Adrenal gland (tissue), 12 donors: ENCODE data around the gene TTC9C. TPM values are rescaled to one million over a fixed set of nuclear protein-coding genes. Genes with fewer than 3 reads are reported as not detected.

ENCODE experiments used
- DNase-seq, 7 donors: peaks; one replicate each; pipeline ENCODE4 v3.0.0-alpha.2; 2019 to 2020
- H3K27ac ChIP-seq, 5 donors: fragments of 200-600 bp; sonication (generic) in 4 of 5; 1 replicate in 3 of 5; 2 replicates in 2 of 5; pipeline versions ENCODE4 v1.5.1 to v1.8.0; 2016 to 2020; ENCODE audit warnings: mild to moderate bottlenecking in 1 of 5
- H3K27me3 ChIP-seq: fragments of 200-600 bp; 2 replicates; pipeline ENCODE4 v1.8.0; 2021
- H3K36me3 ChIP-seq, 2 donors: fragments of 200-600 bp; replicated peaks in 1 of 2; 1 replicate in 1 of 2; 2 replicates in 1 of 2; pipeline versions ENCODE4 v1.5.1 to v1.8.0; 2018 to 2022
- H3K4me1 ChIP-seq, 2 donors: fragments of 200-600 bp; replicated peaks in 1 of 2; 1 replicate in 1 of 2; 2 replicates in 1 of 2; pipeline versions ENCODE4 v1.5.1 to v1.8.0; 2018 to 2021
- H3K4me3 ChIP-seq, 4 donors: fragments of 200-600 bp; sonication (generic) in 3 of 4; one replicate each; pipeline ENCODE4 v1.5.1; 2016 to 2018
- H3K9me3 ChIP-seq, 3 donors: fragments of 200-600 bp; sonication (generic) in 1 of 3; replicated peaks in 1 of 3; 1 replicate in 2 of 3; 2 replicates in 1 of 3; pipeline versions ENCODE4 v1.5.1 to v1.8.0; 2016 to 2021
- CTCF ChIP-seq, 6 experiments: fragments of 450-650 bp in 4 of 6; fragments of 200-600 bp in 2 of 6; sonication (generic) in 1 of 6; IDR thresholded peaks; 1 replicate in 5 of 6; 2 replicates in 1 of 6; pipeline versions ENCODE4 v1.5.1 to v1.8.0; 2016 to 2021; ENCODE audit warnings: antibody characterized with exemption in 6 of 6, mild to moderate bottlenecking in 2 of 6, moderate library complexity in 1 of 6
- POLR2A ChIP-seq, 2 donors: fragments of 450-650 bp; IDR thresholded peaks; one replicate each; pipeline ENCODE4 v1.6.1; 2017; ENCODE audit warnings: antibody characterized with exemption in 2 of 2, mild to moderate bottlenecking in 2 of 2, moderate library complexity in 1 of 2
- WGBS, 4 donors: extraction: QIAGEN DNeasy Blood & Tissue Kit in 2 of 4; methylation state at CpG; one replicate each; pipeline versions ENCODE4 v1.1.5 to v1.1.7; 2013 to 2017; 5-methylcytosine and 5-hydroxymethylcytosine counted together
- intact Hi-C, 2 donors: fragments of 100-400 bp; cut with DNase I; formaldehyde crosslinking; loops; one replicate each; pipeline versions ENCODE4 v1.14.1 to v1.15.0; 2022 to 2023
- polyA plus RNA-seq, 3 donors: library from polyadenylated mRNA; stranded (reverse); fragments of 200-250 nt in 2 of 3; fragments of 350-450 nt in 1 of 3; fragmentation: Illumina TruSeq in 1 of 3; extraction: RNeasy Lipid Tissue Mini Kit (QIAGEN cat#74804) in 1 of 3; gene quantifications; one replicate each; pipeline ENCODE4 v1.2.3, GENCODE V29; 2013 to 2014
- total RNA-seq, 9 donors: library from RNA; depleted of rRNA in 4 of 9; stranded (reverse); fragments of >200 nt in 4 of 9; fragments of 120-200 nt in 1 of 9; fragmentation: NEBNext Ultra II Directional in 1 of 9; extraction: Animal tissue kit (Norgen Biotek cat#: 25700) in 1 of 9; gene quantifications; one replicate each; pipeline versions ENCODE4 v1.1.0 to v1.2.4, GENCODE V29; 2013 to 2023
- donor health status: healthy with polysubstance abuse.
- donor health status: Bipolar disorder and iron deficiency.
- donor health status: DM: yes; HTN: yes; CAD: no.
- donor health status: DM: no; HTN: no; CAD: no.
- donor health status: DM: no; HTN: no; CAD: no.
- donor health status: DM: yes; HTN: yes; CAD: no.

The TTC9C gene
- total and polyA plus RNA-seq, 12 donors = 10.7 to 93.9 (median 28.1) TPM

- H3K4me3 ChIP-seq = no peak overlapping the region
- peaks cover 0 to 29% of the 10 kb centered on the region in 2 donors for H3K36me3 ChIP-seq
- no peak for DNase-seq
- intact Hi-C loops = no loop called here
- no peak for TF ChIP-seq POLR2A (IDR thresholded peaks at IDR 0.05)
- TF ChIP-seq CTCF (IDR thresholded peaks at IDR 0.05) = no peak
- H3K9me3 ChIP-seq = no peaks in the 10 kb centered on the region
- H3K27me3 ChIP-seq = no peaks in the 10 kb centered on the region
- 93 to 97% (median 94%) methylated on average over 7 of the region's 7 CpGs for WGBS, 4 donors
- peaks cover 7 to 12% of the 10 kb centered on the region in 2 donors for H3K4me1 ChIP-seq
- H3K27ac ChIP-seq = no peak overlapping the region
Measured at GRCh38 chr11:62782753-62783152, 54.5 kb downstream of the TTC9C start.

GRCh38 chr11:62786318-62787004 is 58.2 kb downstream of the TTC9C start:
- TF ChIP-seq CTCF (IDR thresholded peaks at IDR 0.05) = peak; percentile 91 to 98 (median 94)
- no peak for TF ChIP-seq POLR2A (IDR thresholded peaks at IDR 0.05)
- Histone ChIP-seq H3K4me1 (peaks cover 30 to 37% of the 10 kb centered on the region in 2 donors), H3K36me3 (peaks cover 0 to 25% of the 10 kb centered on the region in 2 donors), H3K27ac (peak overlapping the region; percentile 87 to 99 (median 99)), H3K4me3 (peak overlapping the region; percentile 63 to 96 (median 86)), H3K27me3 (no peaks in the 10 kb centered on the region), H3K9me3 (no peaks in the 10 kb centered on the region)
- WGBS, 4 donors = 1 to 17% (median 2%) methylated on average over 2 to 51 of the region's 51 CpGs
- DNase-seq = peak; percentile 88 to 96 (median 91)
- intact Hi-C loops = loop anchor here in 1 of 2 donors (5.0 kb wide), 1 partner anchor 76 kb away; no protein-coding TSS in a partner anchor

- peak within 1 kb of the TSS; percentile 87 to 99 (median 99) for H3K27ac ChIP-seq
- peak; percentile 98 to 99 (median 99) for DNase-seq
- intact Hi-C loops = loop anchor here in 1 of 2 donors (5.0 kb wide), 1 partner anchor 75 kb away; no protein-coding TSS in a partner anchor
- no peaks in the 10 kb centered on the region for H3K27me3 ChIP-seq
- TF ChIP-seq POLR2A (IDR thresholded peaks at IDR 0.05) = peak; percentile 83 to 98
- TF ChIP-seq CTCF (IDR thresholded peaks at IDR 0.05) = peak in 3 of 6 experiments; percentile 7 to 62 (median 46)
- H3K4me1 ChIP-seq = peaks cover 32 to 39% of the 10 kb centered on the region in 2 donors
- no peaks in the 10 kb centered on the region for H3K9me3 ChIP-seq
- 0 to 1% (median 0%) methylated on average over 19 to 88 of the region's 88 CpGs for WGBS, 4 donors
- peaks cover 0 to 23% of the 10 kb centered on the region in 2 donors for H3K36me3 ChIP-seq
- peak within 1 kb of the TSS; percentile 63 to 96 (median 86) for H3K4me3 ChIP-seq
Measured at GRCh38 chr11:62787005-62787759, 58.9 kb downstream of the TTC9C start, which contains the start of gene TMEM179B. Gene TMEM179B (plus strand): TSS chr11:62787402. CDS start chr11:62787432, 30 bp downstream.

Other genes with a start within 250 kb of the TTC9C start
- gene AHNAK, start 181.7 kb upstream of the TTC9C start, total RNA-seq = 100 to 1,000 TPM in 8 of 9 donors, 10 to 100 TPM in 1; 54.2 to 307 (median 195) TPM
- gene AHNAK, start 181.7 kb upstream of the TTC9C start, polyA plus RNA-seq = 10 to 100 TPM; 32.0 to 35.4 (median 32.7) TPM
- 1,000 to 10,000 TPM in 7 of 9 donors, 100 to 1,000 TPM in 2; 943 to 1,585 (median 1,192) TPM for gene EEF1G, start 154.6 kb upstream of the TTC9C start, total RNA-seq
- gene EEF1G, start 154.6 kb upstream of the TTC9C start, polyA plus RNA-seq = 1,000 to 10,000 TPM in 1 of 3 donors, 100 to 1,000 TPM in 2; 646 to 1,257 (median 934) TPM
- gene TUT1, start 137.0 kb upstream of the TTC9C start, total RNA-seq = 10 to 100 TPM in 7 of 9 donors, 1 to 10 TPM in 2; 7.0 to 32.4 (median 14.9) TPM
- 10 to 100 TPM in 2 of 3 donors, 1 to 10 TPM in 1; 9.4 to 67.6 (median 34.0) TPM for gene TUT1, start 137.0 kb upstream of the TTC9C start, polyA plus RNA-seq
- gene MTA2, start 126.6 kb upstream of the TTC9C start, total RNA-seq = 10 to 100 TPM; 63.9 to 97.3 (median 73.6) TPM
- gene MTA2, start 126.6 kb upstream of the TTC9C start, polyA plus RNA-seq = 10 to 100 TPM; 66.5 to 82.4 (median 73.5) TPM
- gene EML3, start 115.7 kb upstream of the TTC9C start, total RNA-seq = 10 to 100 TPM; 13.0 to 97.9 (median 35.4) TPM
- 100 to 1,000 TPM in 2 of 3 donors, 1 to 10 TPM in 1; 9.7 to 198 (median 139) TPM for gene EML3, start 115.7 kb upstream of the TTC9C start, polyA plus RNA-seq
- gene ROM1, start 115.2 kb upstream of the TTC9C start, total RNA-seq = 10 to 100 TPM in 3 of 9 donors, 1 to 10 TPM in 6; 1.6 to 22.3 (median 4.9) TPM
- gene ROM1, start 115.2 kb upstream of the TTC9C start, polyA plus RNA-seq = 10 to 100 TPM in 2 of 3 donors, 1 to 10 TPM in 1; 5.1 to 11.3 (median 11.1) TPM
- 10 to 100 TPM; 25.3 to 56.6 (median 34.5) TPM for gene B3GAT3, start 106.5 kb upstream of the TTC9C start, total RNA-seq
- gene B3GAT3, start 106.5 kb upstream of the TTC9C start, polyA plus RNA-seq = 10 to 100 TPM in 2 of 3 donors, 1 to 10 TPM in 1; 5.9 to 83.3 (median 60.6) TPM
- 100 to 1,000 TPM; 105 to 304 (median 182) TPM for gene GANAB, start 81.9 kb upstream of the TTC9C start, total RNA-seq
- 100 to 1,000 TPM in 1 of 3 donors, 10 to 100 TPM in 2; 90.9 to 177 (median 94.0) TPM for gene GANAB, start 81.9 kb upstream of the TTC9C start, polyA plus RNA-seq
- 10 to 100 TPM in 8 of 9 donors, 1 to 10 TPM in 1; 9.6 to 32.3 (median 25.0) TPM for gene INTS5, start 75.2 kb upstream of the TTC9C start, total RNA-seq
- 1 to 10 TPM; 4.4 to 7.5 (median 4.6) TPM for gene INTS5, start 75.2 kb upstream of the TTC9C start, polyA plus RNA-seq
- gene C11orf98, start 63.3 kb upstream of the TTC9C start, total RNA-seq = 10 to 100 TPM; 42.8 to 87.3 (median 49.8) TPM
- 100 to 1,000 TPM in 2 of 3 donors, 10 to 100 TPM in 1; 95.8 to 142 (median 104) TPM for gene C11orf98, start 63.3 kb upstream of the TTC9C start, polyA plus RNA-seq
- gene CSKMT, start 63.2 kb upstream of the TTC9C start, total RNA-seq = 10 to 100 TPM in 3 of 9 donors, 1 to 10 TPM in 5, not detected in 1; 2.8 to 15.6 (median 8.3) TPM
- gene CSKMT, start 63.2 kb upstream of the TTC9C start, polyA plus RNA-seq = 10 to 100 TPM in 2 of 3 donors, 1 to 10 TPM in 1; 1.9 to 37.2 (median 20.6) TPM
- 10 to 100 TPM; 10.2 to 21.3 (median 15.2) TPM for gene UQCC3, start 56.8 kb upstream of the TTC9C start, total RNA-seq
- gene UQCC3, start 56.8 kb upstream of the TTC9C start, polyA plus RNA-seq = 10 to 100 TPM in 2 of 3 donors, 1 to 10 TPM in 1; 2.2 to 25.7 (median 25.7) TPM
- gene LBHD1, start 56.2 kb upstream of the TTC9C start, total RNA-seq = 10 to 100 TPM in 3 of 9 donors, 1 to 10 TPM in 6; 1.1 to 22.0 (median 8.4) TPM
- 10 to 100 TPM; 16.5 to 30.4 (median 17.5) TPM for gene LBHD1, start 56.2 kb upstream of the TTC9C start, polyA plus RNA-seq
- 100 to 1,000 TPM in 6 of 9 donors, 10 to 100 TPM in 3; 81.3 to 308 (median 139) TPM for gene UBXN1, start 49.4 kb upstream of the TTC9C start, total RNA-seq
- 100 to 1,000 TPM; 114 to 225 (median 177) TPM for gene UBXN1, start 49.4 kb upstream of the TTC9C start, polyA plus RNA-seq
- gene LRRN4CL, start 39.0 kb upstream of the TTC9C start, total RNA-seq = 10 to 100 TPM in 6 of 9 donors, 1 to 10 TPM in 3; 3.1 to 29.9 (median 13.6) TPM
- gene LRRN4CL, start 39.0 kb upstream of the TTC9C start, polyA plus RNA-seq = 1 to 10 TPM; 5.7 to 9.3 (median 6.4) TPM
- 100 to 1,000 TPM in 6 of 9 donors, 10 to 100 TPM in 3; 77.6 to 185 (median 108) TPM for gene BSCL2, start 21.1 kb upstream of the TTC9C start, total RNA-seq
- 100 to 1,000 TPM; 134 to 653 (median 440) TPM for gene BSCL2, start 21.1 kb upstream of the TTC9C start, polyA plus RNA-seq
- gene GNG3, start 20.8 kb upstream of the TTC9C start, total RNA-seq = 1 to 10 TPM in 3 of 9 donors, under 1 TPM in 4, not detected in 2; 0.39 to 3.2 (median 0.96) TPM
- gene GNG3, start 20.8 kb upstream of the TTC9C start, polyA plus RNA-seq = 10 to 100 TPM in 1 of 3 donors, 1 to 10 TPM in 2; 4.1 to 15.7 (median 6.4) TPM
- 10 to 100 TPM in 8 of 9 donors, 1 to 10 TPM in 1; 9.6 to 34.5 (median 17.6) TPM for gene HNRNPUL2, start 1.0 kb upstream of the TTC9C start, total RNA-seq
- gene HNRNPUL2, start 1.0 kb upstream of the TTC9C start, polyA plus RNA-seq = 10 to 100 TPM; 23.8 to 40.2 (median 38.1) TPM
- 10 to 100 TPM in 6 of 9 donors, 1 to 10 TPM in 3; 6.9 to 19.5 (median 13.6) TPM for gene ZBTB3, start 25.7 kb downstream of the TTC9C start, total RNA-seq
- 1 to 10 TPM; 3.0 to 5.6 (median 3.3) TPM for gene ZBTB3, start 25.7 kb downstream of the TTC9C start, polyA plus RNA-seq
- gene POLR2G, start 33.1 kb downstream of the TTC9C start, total RNA-seq = 100 to 1,000 TPM in 1 of 9 donors, 10 to 100 TPM in 8; 58.2 to 195 (median 79.8) TPM
- 100 to 1,000 TPM in 2 of 3 donors, 10 to 100 TPM in 1; 67.6 to 109 (median 108) TPM for gene POLR2G, start 33.1 kb downstream of the TTC9C start, polyA plus RNA-seq
- 10 to 100 TPM; 18.3 to 42.3 (median 25.9) TPM for gene TAF6L, start 42.9 kb downstream of the TTC9C start, total RNA-seq
- 10 to 100 TPM; 10.8 to 98.1 (median 41.2) TPM for gene TAF6L, start 42.9 kb downstream of the TTC9C start, polyA plus RNA-seq
- gene TMEM179B, start 58.9 kb downstream of the TTC9C start, total RNA-seq = 100 to 1,000 TPM in 3 of 9 donors, 10 to 100 TPM in 6; 55.4 to 217 (median 72.6) TPM
- 10 to 100 TPM; 37.2 to 97.7 (median 66.6) TPM for gene TMEM179B, start 58.9 kb downstream of the TTC9C start, polyA plus RNA-seq
- 10 to 100 TPM; 12.6 to 49.1 (median 24.7) TPM for gene TMEM223, start 63.5 kb downstream of the TTC9C start, total RNA-seq
- gene TMEM223, start 63.5 kb downstream of the TTC9C start, polyA plus RNA-seq = 10 to 100 TPM; 32.0 to 41.3 (median 32.5) TPM
- 100 to 1,000 TPM in 1 of 9 donors, 10 to 100 TPM in 8; 32.8 to 134 (median 58.8) TPM for gene NXF1, start 77.0 kb downstream of the TTC9C start, total RNA-seq
- 100 to 1,000 TPM in 2 of 3 donors, 10 to 100 TPM in 1; 87.0 to 274 (median 231) TPM for gene NXF1, start 77.0 kb downstream of the TTC9C start, polyA plus RNA-seq
- 10 to 100 TPM; 22.2 to 59.9 (median 37.3) TPM for gene STX5, start 103.6 kb downstream of the TTC9C start, total RNA-seq
- gene STX5, start 103.6 kb downstream of the TTC9C start, polyA plus RNA-seq = 10 to 100 TPM; 19.7 to 52.4 (median 22.4) TPM
- not detected for gene TEX54, start 104.4 kb downstream of the TTC9C start, total RNA-seq
- gene TEX54, start 104.4 kb downstream of the TTC9C start, polyA plus RNA-seq = 1 to 10 TPM in 1 of 3 donors, under 1 TPM in 1, not detected in 1; 0.27 to 1.4 TPM
- gene WDR74, start 111.1 kb downstream of the TTC9C start, total RNA-seq = 10 to 100 TPM; 21.7 to 58.0 (median 37.9) TPM
- 100 to 1,000 TPM in 2 of 3 donors, 10 to 100 TPM in 1; 35.4 to 119 (median 102) TPM for gene WDR74, start 111.1 kb downstream of the TTC9C start, polyA plus RNA-seq
- gene SLC3A2, start 152.4 kb downstream of the TTC9C start, total RNA-seq = 100 to 1,000 TPM; 103 to 398 (median 170) TPM
- 100 to 1,000 TPM; 123 to 221 (median 155) TPM for gene SLC3A2, start 152.4 kb downstream of the TTC9C start, polyA plus RNA-seq
- gene CHRM1, start 192.9 kb downstream of the TTC9C start, total RNA-seq = 1 to 10 TPM in 2 of 9 donors, under 1 TPM in 2, not detected in 5; 0.22 to 3.0 (median 1.8) TPM
- gene CHRM1, start 192.9 kb downstream of the TTC9C start, polyA plus RNA-seq = 1 to 10 TPM; 1.4 to 3.8 (median 1.8) TPM